Neuron (in vitro differentiated cells): ENCODE data around the gene RSPH1.

Experiments used
- H2AFZ ChIP-seq: one replicate; pipeline ENCODE4 v1.6.1; 2013; ENCODE audit warnings: low read depth, mild to moderate bottlenecking, inconsistent platforms, low read length, moderate library complexity
- H3K27me3 ChIP-seq: one replicate; pipeline ENCODE4 v1.6.1; 2013; ENCODE audit warnings: low read length; ENCODE audit not compliant: insufficient read depth
- H3K36me3 ChIP-seq: one replicate; pipeline ENCODE4 v1.6.1; 2013; ENCODE audit warnings: low read length; ENCODE audit not compliant: insufficient read depth
- H3K4me1 ChIP-seq: one replicate; pipeline ENCODE4 v1.6.1; 2013; ENCODE audit warnings: low read length; ENCODE audit not compliant: insufficient read depth
- H3K4me3 ChIP-seq: 2 replicates; pipeline ENCODE4 v1.5.1; 2013; ENCODE audit warnings: mild to moderate bottlenecking, low read length, moderate library complexity
- H3K9me3 ChIP-seq: one replicate; pipeline ENCODE4 v1.6.1; 2013; ENCODE audit warnings: low read length

The RSPH1 gene

DNA sequence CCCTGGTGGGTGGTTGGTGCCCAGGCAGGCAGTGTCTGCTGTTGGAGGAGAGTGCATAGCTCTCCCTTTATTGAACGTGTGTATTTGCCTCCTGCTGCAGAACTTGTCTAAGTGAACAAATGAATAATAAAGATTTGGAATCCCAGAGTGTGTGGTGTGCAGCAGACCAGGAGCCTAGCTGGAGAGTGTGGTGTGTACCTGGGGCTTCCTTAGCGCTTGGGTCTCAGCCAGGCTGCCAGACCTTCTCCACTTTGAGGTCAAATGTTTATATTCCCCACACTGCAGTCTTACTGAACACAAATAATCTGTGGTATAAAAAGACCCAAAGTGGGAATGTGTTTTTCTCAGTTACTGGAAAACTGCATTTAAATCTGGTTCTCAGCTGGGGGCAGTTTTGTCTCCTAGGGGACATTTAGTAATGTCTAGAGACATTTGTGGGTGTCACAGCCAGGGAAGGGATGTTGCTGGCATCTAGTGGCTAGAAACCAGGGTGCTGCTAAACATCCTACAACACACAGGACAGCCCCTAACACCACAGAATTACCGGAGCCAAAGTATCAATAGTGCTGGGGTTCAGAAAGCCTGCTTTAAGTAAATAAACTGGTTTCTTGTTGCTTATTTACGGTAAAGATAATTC is 41.2 kb upstream of the RSPH1 start:
- Histone ChIP-seq H3K27me3 (peaks cover 3% of the 10 kb centered on the region), H3K9me3 (no peaks in the 10 kb centered on the region), H3K4me1 (no peaks in the 10 kb centered on the region), H3K4me3 (no peak overlapping the region), H2AFZ (no peak overlapping the region), H3K36me3 (no peaks in the 10 kb centered on the region)

GRCh38 chr21:42536601-42537000 is 40.6 kb upstream of the RSPH1 start:
- Histone ChIP-seq H2AFZ (no peak overlapping the region), H3K9me3 (no peaks in the 10 kb centered on the region), H3K36me3 (no peaks in the 10 kb centered on the region), H3K4me3 (no peak overlapping the region), H3K4me1 (no peaks in the 10 kb centered on the region), H3K27me3 (peaks cover 3% of the 10 kb centered on the region)

DNA sequence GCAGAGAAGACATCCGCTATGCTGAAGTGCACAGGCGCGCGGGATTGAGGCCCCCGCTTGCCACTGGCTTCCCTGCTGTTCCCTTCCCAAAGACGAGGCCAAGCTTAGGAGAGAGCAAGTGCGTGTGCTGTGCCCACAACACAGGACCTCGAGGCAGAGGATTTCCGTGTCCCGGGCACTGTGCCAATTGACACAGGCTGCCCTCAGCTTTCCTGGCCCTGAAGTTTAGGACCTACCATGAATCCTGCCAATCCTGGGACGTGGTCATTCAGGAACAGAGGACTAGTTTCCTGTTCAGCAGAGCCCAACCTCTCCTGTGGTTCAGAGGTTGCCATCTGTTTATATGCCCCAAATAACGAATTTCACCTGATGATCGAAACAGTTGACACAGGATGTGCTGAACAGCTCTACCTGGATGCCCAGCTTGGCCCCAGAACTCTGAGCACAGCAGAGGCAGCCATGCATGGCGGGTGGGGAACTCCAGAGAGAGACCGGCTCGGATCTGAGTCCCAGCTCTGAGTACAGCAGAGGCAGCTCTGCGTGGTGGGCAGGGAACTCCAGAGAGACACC is 39.7 kb upstream of the RSPH1 start:
- no peaks in the 10 kb centered on the region for H3K36me3 ChIP-seq
- no peak overlapping the region for H3K4me3 ChIP-seq
- no peaks in the 10 kb centered on the region for H3K9me3 ChIP-seq

DNA sequence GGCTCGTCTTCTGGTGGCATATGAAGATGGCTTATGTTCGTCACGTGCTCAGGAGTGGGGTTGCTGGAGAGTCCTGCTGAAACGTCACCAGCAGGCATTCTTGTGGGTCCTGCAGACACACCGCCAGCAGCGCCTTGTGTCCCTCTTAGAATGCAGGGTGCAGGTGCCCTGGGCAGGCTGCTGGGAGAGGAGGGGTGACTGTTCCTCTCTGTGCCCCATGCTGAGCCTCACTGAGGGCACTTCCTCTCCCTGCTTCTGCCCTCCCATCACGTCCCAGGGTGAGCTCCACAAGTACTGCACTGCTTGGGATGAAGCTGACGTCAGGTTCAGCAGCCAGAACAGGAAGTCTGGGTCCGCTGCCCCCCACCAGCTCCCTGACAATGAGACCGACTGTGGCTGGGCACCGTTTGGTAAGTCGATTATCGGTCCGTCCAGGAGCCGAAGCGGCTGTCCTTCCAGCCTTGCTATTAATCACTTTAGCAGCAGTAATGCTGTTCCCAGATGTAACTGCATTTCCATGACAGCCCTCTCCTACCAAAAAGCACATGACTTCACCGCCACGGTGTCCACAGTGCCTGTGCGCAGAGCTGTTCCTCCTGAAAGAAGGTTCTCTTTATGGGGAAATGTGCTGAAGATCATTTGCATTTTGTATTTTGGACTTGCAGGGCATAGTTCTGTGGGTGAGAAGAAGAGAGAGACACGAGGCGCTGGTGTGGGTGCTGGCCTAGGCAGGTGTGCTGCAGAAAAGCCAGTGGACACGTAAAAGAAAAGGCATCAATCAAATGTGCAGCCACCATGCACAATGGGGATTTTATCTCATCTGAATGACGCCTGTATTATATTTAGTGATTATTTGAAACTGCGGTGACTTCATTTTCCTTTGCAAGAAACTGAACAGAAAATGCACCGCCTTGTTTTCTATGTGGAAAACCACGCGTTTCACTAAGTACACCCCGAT is 38.7 kb upstream of the RSPH1 start:
- H3K27me3 ChIP-seq = no peaks in the 10 kb centered on the region
- no peak overlapping the region for H2AFZ ChIP-seq
- H3K9me3 ChIP-seq = no peaks in the 10 kb centered on the region
- no peak overlapping the region for H3K4me3 ChIP-seq
- H3K36me3 ChIP-seq = no peaks in the 10 kb centered on the region
- no peaks in the 10 kb centered on the region for H3K4me1 ChIP-seq

More for the DNA sequence above, 39.7 kb upstream of the RSPH1 start:
- Histone ChIP-seq H2AFZ (no peak overlapping the region), H3K4me1 (no peaks in the 10 kb centered on the region), H3K27me3 (peaks cover 3% of the 10 kb centered on the region)

GRCh38 chr21:42533963-42534355 is 37.9 kb upstream of the RSPH1 start:
- no peak overlapping the region for H3K4me3 ChIP-seq
- no peaks in the 10 kb centered on the region for H3K27me3 ChIP-seq
- no peaks in the 10 kb centered on the region for H3K36me3 ChIP-seq
- H2AFZ ChIP-seq = no peak overlapping the region
- H3K9me3 ChIP-seq = no peaks in the 10 kb centered on the region
- no peaks in the 10 kb centered on the region for H3K4me1 ChIP-seq

GRCh38 chr21:42533306-42533962 is 37.4 kb upstream of the RSPH1 start:
- Histone ChIP-seq H2AFZ (no peak overlapping the region), H3K9me3 (no peaks in the 10 kb centered on the region), H3K27me3 (no peaks in the 10 kb centered on the region), H3K4me1 (no peaks in the 10 kb centered on the region), H3K4me3 (no peak overlapping the region), H3K36me3 (no peaks in the 10 kb centered on the region)

DNA sequence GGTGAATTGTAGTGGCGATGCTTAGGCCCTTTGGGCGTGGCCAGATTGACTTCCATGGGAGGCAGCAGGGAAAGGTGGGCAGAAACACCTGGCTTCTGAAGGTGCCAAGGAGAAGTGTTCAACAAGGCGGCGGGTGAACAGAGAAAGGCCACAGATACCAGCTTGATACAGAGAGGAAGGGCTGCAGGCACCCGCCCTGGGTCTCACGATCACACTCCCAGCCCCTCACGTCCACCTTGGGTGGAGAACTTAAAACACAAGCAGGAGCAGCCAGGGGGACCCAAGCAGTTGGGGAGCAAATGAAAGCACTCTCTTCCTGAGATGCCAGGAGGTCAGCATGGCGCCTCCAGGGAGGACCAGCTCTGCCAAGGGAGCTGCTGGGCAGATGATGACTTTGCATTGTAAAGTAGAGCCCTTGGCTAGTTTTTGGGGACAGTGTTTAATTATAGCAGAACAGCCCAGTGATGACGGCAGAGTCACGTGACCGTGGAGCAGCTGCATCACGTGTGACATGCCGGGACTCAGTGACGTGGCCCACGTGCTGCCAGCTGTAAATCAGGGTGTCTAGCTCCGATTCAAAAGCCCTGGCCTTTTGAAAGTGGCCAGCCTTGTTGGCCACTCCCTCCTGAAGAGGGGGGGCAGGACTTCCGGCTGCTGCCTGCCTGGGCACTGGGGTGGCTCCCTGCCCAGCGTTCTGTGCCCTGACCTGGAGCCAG is 36.6 kb upstream of the RSPH1 start:
- no peak overlapping the region for H2AFZ ChIP-seq
- no peak overlapping the region for H3K4me3 ChIP-seq
- H3K4me1 ChIP-seq = no peaks in the 10 kb centered on the region
- H3K9me3 ChIP-seq = no peaks in the 10 kb centered on the region
- no peaks in the 10 kb centered on the region for H3K36me3 ChIP-seq
- H3K27me3 ChIP-seq = no peaks in the 10 kb centered on the region

DNA sequence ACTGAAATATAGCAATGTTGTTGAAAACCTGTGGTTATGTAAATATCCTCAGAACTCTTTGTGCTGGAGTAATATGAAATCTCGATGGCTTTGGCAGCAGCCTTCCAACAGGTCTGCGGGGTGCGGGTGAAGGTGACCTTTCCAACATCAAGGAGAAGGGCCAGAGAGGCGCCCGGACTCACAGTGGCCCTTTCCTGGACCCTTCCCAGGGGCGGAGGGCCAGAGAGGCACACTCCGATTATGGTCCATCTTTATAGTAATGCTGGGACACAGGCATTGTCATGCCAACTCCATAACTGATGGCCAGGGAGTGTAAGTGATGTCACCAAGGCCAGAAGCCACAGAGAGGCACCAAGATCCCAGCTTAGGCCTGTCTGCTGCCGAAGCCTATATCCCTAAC is 35.7 kb upstream of the RSPH1 start:
- Histone ChIP-seq H3K27me3 (peaks cover 2% of the 10 kb centered on the region), H3K9me3 (no peaks in the 10 kb centered on the region), H2AFZ (no peak overlapping the region), H3K4me3 (no peak overlapping the region), H3K4me1 (no peaks in the 10 kb centered on the region), H3K36me3 (no peaks in the 10 kb centered on the region)

- Histone ChIP-seq H3K4me1 (peaks cover 3% of the 10 kb centered on the region), H3K36me3 (no peaks in the 10 kb centered on the region), H3K27me3 (peaks cover 8% of the 10 kb centered on the region), H3K9me3 (no peaks in the 10 kb centered on the region), H3K4me3 (no peak overlapping the region), H2AFZ (no peak overlapping the region)
These were observed 34.1 kb upstream of the RSPH1 start for GRCh38 chr21:42530167-42530518.

- H3K4me1 ChIP-seq = peaks cover 23% of the 10 kb centered on the region
These were observed 31.6 kb upstream of the RSPH1 start for GRCh38 chr21:42527489-42528158.

DNA sequence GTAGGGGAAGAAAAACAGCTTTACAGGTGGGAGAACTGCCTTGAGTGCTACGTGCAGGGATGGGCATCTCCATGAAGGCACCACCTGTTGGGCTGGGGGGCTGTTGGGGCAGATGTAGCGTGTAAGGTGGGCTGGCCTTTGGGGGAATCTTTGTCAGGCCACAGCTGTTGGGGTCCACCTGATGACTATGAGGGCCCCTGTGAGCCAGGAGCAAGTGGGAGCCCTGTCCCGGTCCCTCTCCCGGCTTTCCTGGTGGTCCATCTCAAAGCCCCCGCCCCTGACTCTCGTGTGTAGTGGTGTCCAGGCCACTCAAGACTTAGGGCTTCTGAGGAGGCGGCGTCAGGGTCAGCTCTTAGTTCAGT is 31.1 kb upstream of the RSPH1 start:
- Histone ChIP-seq H3K36me3 (no peaks in the 10 kb centered on the region), H3K27me3 (peaks cover 8% of the 10 kb centered on the region), H3K4me3 (no peak overlapping the region), H3K4me1 (peaks cover 23% of the 10 kb centered on the region), H2AFZ (no peak overlapping the region), H3K9me3 (no peaks in the 10 kb centered on the region)

More at GRCh38 chr21:42527489-42528158, 31.6 kb upstream of the RSPH1 start:
- no peak overlapping the region for H3K4me3 ChIP-seq
- H2AFZ ChIP-seq = no peak overlapping the region
- H3K27me3 ChIP-seq = peaks cover 8% of the 10 kb centered on the region
- H3K9me3 ChIP-seq = no peaks in the 10 kb centered on the region
- no peaks in the 10 kb centered on the region for H3K36me3 ChIP-seq

GRCh38 chr21:42526379-42526727 is 30.3 kb upstream of the RSPH1 start:
- H3K4me3 ChIP-seq = no peak overlapping the region
- peaks cover 23% of the 10 kb centered on the region for H3K4me1 ChIP-seq
- no peak overlapping the region for H2AFZ ChIP-seq
- H3K27me3 ChIP-seq = peaks cover 8% of the 10 kb centered on the region
- H3K9me3 ChIP-seq = no peaks in the 10 kb centered on the region
- no peaks in the 10 kb centered on the region for H3K36me3 ChIP-seq
